ENCODE measurements around the gene RIPPLY3. TPM values are rescaled to one million over a fixed set of nuclear protein-coding genes. Genes with fewer than 3 reads are reported as not detected.

RIPPLY3 gene
- total and polyA plus RNA-seq, 2 of the 13 experiments (the other 11 are each of a cell fraction or from before 2014, with no cell fraction given) = 0.09 to 2.9 TPM

- Histone ChIP-seq H3K9ac (ENCODE audit: insufficient read depth, low read depth, low read length) (no peak overlapping the region), H4K20me1 (ENCODE audit: insufficient read depth, low read length) (no peaks in the 10 kb centered on the region), H3K27me3 (ENCODE audit: control insufficient read depth in 1 of 2, insufficient read depth in 2 of 2, low read length in 2 of 2) (no peaks in the 10 kb centered on the region), H3K4me1 (ENCODE audit: insufficient read depth, low read length) (peaks cover 28% of the 10 kb centered on the region), H3K36me3 (replicated peaks in 1 of 2; ENCODE audit: control insufficient read depth in 1 of 2, insufficient read depth in 2 of 2, low read length in 2 of 2) (no peaks in the 10 kb centered on the region), H2AFZ (ENCODE audit: low read length) (no peak overlapping the region), H3K27ac (ENCODE audit: extremely low read length, insufficient read depth, low read length) (no peak overlapping the region), H3K79me2 (ENCODE audit: insufficient read depth, low read length) (no peaks in the 10 kb centered on the region), H3K4me2 (ENCODE audit: low read depth, low read length) (no peak overlapping the region), H3K4me3 (replicated peaks in 1 of 3; ENCODE audit: insufficient read depth in 1 of 3, low read depth in 2 of 3, low read length in 3 of 3) (no peak overlapping the region), H3K9me3 (ENCODE audit: low read length) (no peaks in the 10 kb centered on the region)
- DNase-seq (ENCODE audit: low spot score) (no peak), FAIRE-seq (no peak), ATAC-seq (no peak)
- in situ Hi-C loops (cut with HindIII; ENCODE audit: extremely low pct_ligation_motif_present, low pct_unique_long_range_greater_than_20kb) (no loop called here), intact Hi-C loops (cut with micrococcal nuclease; ENCODE audit: unreplicated experiment) (no loop called here)
- no TSS peak for BruUV-seq (replicated peaks)
- TF ChIP-seq TFAP4 (IDR thresholded peaks at IDR 0.05; ENCODE audit: borderline replicate concordance, low read depth) (no peak), ATAD3A (CRISPR knock-in tag; IDR thresholded peaks at IDR 0.05) (no peak), ZNF784 (CRISPR knock-in tag; IDR thresholded peaks at IDR 0.05; ENCODE audit: borderline replicate concordance) (no peak), RXRB (CRISPR knock-in tag; IDR thresholded peaks at IDR 0.05; ENCODE audit: borderline replicate concordance) (no peak), MIER2 (CRISPR knock-in tag; IDR thresholded peaks at IDR 0.05) (no peak), STAG1 (CRISPR knock-in tag; IDR thresholded peaks at IDR 0.05) (no peak), HOXA9 (CRISPR knock-in tag; IDR thresholded peaks at IDR 0.05; ENCODE audit: borderline replicate concordance) (no peak), REST (IDR thresholded peaks at IDR 0.05; ENCODE audit: borderline replicate concordance in 1 of 2, low read depth in 1 of 2, low read length in 2 of 2) (no peak), PHF5A (CRISPR knock-in tag; IDR thresholded peaks at IDR 0.05; ENCODE audit: low read depth, unreplicated experiment) (no peak), MEIS1 (CRISPR knock-in tag; IDR thresholded peaks at IDR 0.05; ENCODE audit: borderline replicate concordance) (no peak), KMT2A (CRISPR knock-in tag; IDR thresholded peaks at IDR 0.05) (no peak), REXO4 (CRISPR knock-in tag; IDR thresholded peaks at IDR 0.05; ENCODE audit: borderline replicate concordance) (no peak), ATF7-NPFF (CRISPR knock-in tag; IDR thresholded peaks at IDR 0.05; ENCODE audit: low read depth) (no peak), ZNF704 (CRISPR knock-in tag; IDR thresholded peaks at IDR 0.05; ENCODE audit: borderline replicate concordance) (no peak), ZBTB38 (CRISPR knock-in tag; IDR thresholded peaks at IDR 0.05) (no peak), ZNF567 (CRISPR knock-in tag; IDR thresholded peaks at IDR 0.05; ENCODE audit: borderline replicate concordance) (no peak)
- ChIA-PET CTCF (ENCODE audit: low intra/inter-chr PET ratio, low total read pairs) (no interaction called here), POLR2A (interaction anchor here (1.5 kb wide), 1 partner anchor 8 kb away, joined by 4 read pairs; no protein-coding TSS in a partner anchor)
- WGBS (ENCODE audit: low lambda C conversion rate) = 96% methylated on average over 6 of the region's 6 CpGs
Measured at GRCh38 chr21:37062593-37062935, 56.1 kb downstream of the RIPPLY3 start.

Measured in HepG2 (cell line).